GM10248 (cell line): ENCODE measurements around the gene SPPL3.

Experiments used
- CTCF ChIA-PET: fragments of 300-600 bp; sonication (Branson Sonifier 250); formaldehyde crosslinking; extraction: SDS; loops from one replicate; lab custom pipeline; 2021; ENCODE audit warnings: antibody characterized with exemption; lab: Yijun Ruan, JAX
- POLR2A ChIA-PET: fragments of 350-650 bp; sonication (Branson Sonifier 250); formaldehyde crosslinking; extraction: SDS; loops from one replicate; lab custom pipeline; 2020; ENCODE audit warnings: antibody characterized with exemption; lab: Yijun Ruan, JAX
- DNase-seq: peaks from one replicate; pipeline ENCODE4 v3.0.0; 2012; ENCODE audit errors: extremely low spot score
- CTCF ChIP-seq: IDR thresholded peaks from 2 replicates; pipeline ENCODE4 v1.5.1; 2012; ENCODE audit warnings: mild to moderate bottlenecking, low read depth; ENCODE audit errors: extremely low read depth, missing control alignments, control extremely low read depth

SPPL3 gene

GRCh38 chr12:120825337-120825736 lies 78.8 kb downstream of the SPPL3 start:
- CTCF ChIA-PET, result interaction anchor here (1.0 to 1.6 kb wide), 3 partner anchors 10 to 20 kb away, joined by 3 to 4 read pairs (median 3); no protein-coding TSS in a partner anchor
- POLR2A ChIA-PET, result no interaction called here
- TF ChIP-seq CTCF, result no peak
- no peak for DNase-seq

- no peak for TF ChIP-seq CTCF
- no peak for DNase-seq
- ChIA-PET CTCF (interaction anchor here (1.3 to 1.5 kb wide), 3 partner anchors 10 to 174 kb away, joined by 3 to 4 read pairs (median 3); no protein-coding TSS in a partner anchor), POLR2A (no interaction called here)
Measured at GRCh38 chr12:120822832-120823503, 81.2 kb downstream of the SPPL3 start.

GRCh38 chr12:120821878-120822277 lies 82.3 kb downstream of the SPPL3 start:
- CTCF ChIA-PET, result no interaction called here
- DNase-seq, result peak; percentile 42
- POLR2A ChIA-PET, result no interaction called here
- TF ChIP-seq CTCF, result no peak

GRCh38 chr12:120820884-120821510 lies 83.2 kb downstream of the SPPL3 start:
- DNase-seq, result no peak
- no peak for TF ChIP-seq CTCF
- POLR2A ChIA-PET, result no interaction called here
- CTCF ChIA-PET, result interaction anchor here (1.0 to 1.1 kb wide), 2 partner anchors 10 to 17 kb away, joined by 3 read pairs; no protein-coding TSS in a partner anchor

GRCh38 chr12:120818416-120818815 lies 85.7 kb downstream of the SPPL3 start:
- ChIA-PET POLR2A (no interaction called here), CTCF (interaction anchor here (0.7 to 2.6 kb wide), 6 partner anchors 8 to 36 kb away, joined by 3 to 10 read pairs (median 4); no protein-coding TSS in a partner anchor)
- DNase-seq, result no peak
- no peak for TF ChIP-seq CTCF

- POLR2A ChIA-PET, result no interaction called here
- CTCF ChIA-PET, result interaction anchor here (0.7 to 2.6 kb wide), 6 partner anchors 9 to 36 kb away, joined by 3 to 10 read pairs (median 4); no protein-coding TSS in a partner anchor
- TF ChIP-seq CTCF, result no peak
- DNase-seq, result no peak
Measured at GRCh38 chr12:120817559-120818330, 86.4 kb downstream of the SPPL3 start.
